ENCODE measurements around the gene TRPM2.

Gene TRPM2

DNA sequence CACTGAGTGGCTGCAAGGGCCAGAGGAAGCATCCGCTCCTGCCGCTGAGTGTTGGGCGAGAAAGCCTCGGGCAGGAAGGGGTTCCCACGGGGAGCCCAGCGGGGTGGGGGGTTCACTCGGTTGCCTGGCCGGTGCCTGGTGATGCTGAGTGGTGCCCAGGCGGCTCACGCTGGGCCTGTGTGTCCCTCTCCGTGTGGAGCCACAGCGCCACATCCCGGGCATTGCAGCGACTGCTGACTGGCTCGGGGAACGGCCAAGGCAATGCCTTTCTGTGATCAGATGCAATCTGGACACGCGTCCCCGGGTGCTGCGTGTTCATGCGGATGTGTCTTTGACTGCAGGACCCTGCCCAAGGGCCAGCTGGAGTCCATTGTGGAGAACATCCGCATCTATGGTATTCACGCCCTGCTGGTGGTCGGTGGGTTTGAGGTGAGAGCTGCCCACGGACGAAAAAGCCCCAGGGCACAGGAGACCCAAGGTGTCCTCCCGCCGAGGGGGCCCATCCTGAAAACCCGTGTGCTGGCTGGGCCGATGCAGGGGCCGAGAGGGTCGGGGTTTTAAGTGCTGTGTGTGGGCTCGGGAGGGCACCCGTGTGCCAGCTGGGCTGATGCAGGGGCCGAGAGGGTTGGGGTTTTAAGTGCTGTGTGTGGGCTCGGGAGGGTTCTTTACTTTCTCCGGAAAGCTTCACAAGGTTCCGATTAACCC, 30.6 kb upstream of the TRPM2 start:
- TF ChIP-seq, protein P1, sequence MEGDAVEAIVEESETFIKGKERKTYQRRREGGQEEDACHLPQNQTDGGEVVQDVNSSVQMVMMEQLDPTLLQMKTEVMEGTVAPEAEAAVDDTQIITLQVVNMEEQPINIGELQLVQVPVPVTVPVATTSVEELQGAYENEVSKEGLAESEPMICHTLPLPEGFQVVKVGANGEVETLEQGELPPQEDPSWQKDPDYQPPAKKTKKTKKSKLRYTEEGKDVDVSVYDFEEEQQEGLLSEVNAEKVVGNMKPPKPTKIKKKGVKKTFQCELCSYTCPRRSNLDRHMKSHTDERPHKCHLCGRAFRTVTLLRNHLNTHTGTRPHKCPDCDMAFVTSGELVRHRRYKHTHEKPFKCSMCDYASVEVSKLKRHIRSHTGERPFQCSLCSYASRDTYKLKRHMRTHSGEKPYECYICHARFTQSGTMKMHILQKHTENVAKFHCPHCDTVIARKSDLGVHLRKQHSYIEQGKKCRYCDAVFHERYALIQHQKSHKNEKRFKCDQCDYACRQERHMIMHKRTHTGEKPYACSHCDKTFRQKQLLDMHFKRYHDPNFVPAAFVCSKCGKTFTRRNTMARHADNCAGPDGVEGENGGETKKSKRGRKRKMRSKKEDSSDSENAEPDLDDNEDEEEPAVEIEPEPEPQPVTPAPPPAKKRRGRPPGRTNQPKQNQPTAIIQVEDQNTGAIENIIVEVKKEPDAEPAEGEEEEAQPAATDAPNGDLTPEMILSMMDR (IDR thresholded peaks at IDR 0.05; ENCODE audit: low read depth, low read length) = no peak

DNA sequence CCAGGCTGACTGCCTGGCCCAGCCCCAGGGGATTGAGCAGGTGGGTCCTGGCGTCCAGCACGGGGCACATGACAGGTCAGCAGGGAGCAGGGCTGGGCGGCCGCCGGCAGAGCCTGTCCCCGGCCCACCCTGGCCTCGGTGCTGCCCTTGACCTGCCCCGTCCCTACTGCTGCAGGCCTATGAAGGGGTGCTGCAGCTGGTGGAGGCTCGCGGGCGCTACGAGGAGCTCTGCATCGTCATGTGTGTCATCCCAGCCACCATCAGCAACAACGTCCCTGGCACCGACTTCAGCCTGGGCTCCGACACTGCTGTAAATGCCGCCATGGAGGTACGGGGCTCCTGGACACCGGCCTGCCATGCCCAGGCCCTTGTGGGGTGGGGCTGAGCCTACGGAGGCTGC, 29.8 kb upstream of the TRPM2 start:
- no peak overlapping the region for H3K4me3 ChIP-seq (ENCODE audit: low read depth, low read length)
- TF ChIP-seq, protein P1 (IDR thresholded peaks at IDR 0.05; ENCODE audit: low read depth, low read length) = no peak

More for the DNA sequence above, 30.6 kb upstream of the TRPM2 start:
- H3K4me3 ChIP-seq (ENCODE audit: low read depth, low read length) = no peak overlapping the region

DNA sequence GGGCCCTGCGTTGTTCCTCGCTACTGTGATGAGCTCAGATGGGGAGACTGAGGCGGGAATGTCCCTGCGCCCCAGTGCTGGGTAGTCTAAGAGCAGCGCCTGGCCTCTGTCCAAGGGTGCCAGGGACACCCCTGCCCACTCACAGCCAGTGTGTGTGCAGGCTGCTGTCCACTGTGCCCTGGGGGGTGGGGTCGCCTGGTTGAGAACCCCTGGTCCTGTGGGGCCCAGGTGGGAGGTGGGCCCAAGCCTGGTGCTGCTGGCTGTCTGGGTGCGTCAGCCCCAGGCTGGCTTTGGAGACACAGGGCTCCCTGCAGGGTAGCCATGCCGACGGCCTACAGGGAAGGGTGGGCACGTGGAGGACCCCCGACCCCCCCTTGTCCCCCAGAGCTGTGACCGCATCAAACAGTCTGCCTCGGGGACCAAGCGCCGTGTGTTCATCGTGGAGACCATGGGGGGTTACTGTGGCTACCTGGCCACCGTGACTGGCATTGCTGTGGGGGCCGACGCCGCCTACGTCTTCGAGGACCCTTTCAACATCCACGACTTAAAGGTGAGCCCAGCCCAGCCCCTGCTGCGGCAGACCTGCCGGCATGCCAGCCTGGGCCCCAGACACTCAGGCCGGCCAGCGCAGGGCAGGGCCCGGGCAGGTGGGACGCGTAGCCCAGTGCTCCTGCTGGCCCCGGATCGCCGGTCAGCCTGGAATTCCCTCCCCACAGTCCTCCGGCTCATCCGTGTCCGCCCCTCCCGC, 29.1 kb upstream of the TRPM2 start:
- no peak overlapping the region for H3K4me3 ChIP-seq (ENCODE audit: low read depth, low read length)
- TF ChIP-seq, protein P1 (IDR thresholded peaks at IDR 0.05; ENCODE audit: low read depth, low read length) = no peak

DNA sequence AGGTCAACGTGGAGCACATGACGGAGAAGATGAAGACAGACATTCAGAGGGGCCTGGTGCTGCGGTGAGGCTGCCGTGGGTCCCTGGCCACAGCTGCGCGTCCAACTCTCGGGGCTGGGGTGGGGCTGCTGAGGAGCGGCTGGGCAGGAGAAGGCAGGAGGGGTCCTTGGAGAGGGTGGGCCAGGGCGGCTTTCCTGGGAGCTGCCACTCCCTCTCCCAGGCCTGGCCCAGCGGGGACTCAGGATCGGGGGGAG, 28.6 kb upstream of the TRPM2 start:
- TF ChIP-seq, protein P1 (IDR thresholded peaks at IDR 0.05; ENCODE audit: low read depth, low read length) = no peak

DNA sequence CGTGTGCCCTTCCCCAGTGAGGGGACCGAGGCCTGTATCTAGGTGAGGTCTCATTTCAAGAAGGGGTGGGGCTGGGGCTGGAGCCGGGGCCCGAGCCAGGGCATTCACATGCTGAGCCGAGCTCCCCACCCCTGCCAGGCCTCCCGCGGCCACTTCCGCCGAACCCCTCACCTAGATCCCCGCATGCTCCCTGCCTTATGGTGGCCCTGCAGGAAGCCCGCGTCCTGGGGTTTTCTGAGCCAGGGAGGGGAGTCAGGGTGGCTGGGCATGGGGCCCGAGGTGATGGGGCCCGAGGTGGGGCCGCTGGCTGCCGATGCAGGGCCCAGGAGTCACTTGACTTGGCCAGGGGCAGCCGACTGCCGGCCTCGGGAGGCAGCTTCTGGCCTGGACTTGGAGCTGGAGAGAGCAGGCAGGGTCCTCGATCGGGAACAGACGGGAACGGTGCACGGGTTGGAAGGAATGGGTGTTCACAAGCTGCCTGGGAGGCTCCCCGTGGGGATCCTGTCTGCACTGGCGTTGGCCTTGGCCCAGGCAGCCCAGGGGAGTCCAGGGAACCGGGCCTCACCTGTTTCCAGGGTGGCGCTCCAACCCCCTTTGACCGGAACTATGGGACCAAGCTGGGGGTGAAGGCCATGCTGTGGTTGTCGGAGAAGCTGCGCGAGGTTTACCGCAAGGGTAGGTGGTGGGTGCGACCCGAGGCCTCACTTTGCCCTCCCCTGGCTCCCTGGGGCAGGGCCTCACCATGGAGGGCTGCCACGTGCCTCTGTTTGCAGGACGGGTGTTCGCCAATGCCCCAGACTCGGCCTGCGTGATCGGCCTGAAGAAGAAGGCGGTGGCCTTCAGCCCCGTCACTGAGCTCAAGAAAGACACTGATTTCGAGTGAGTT, 27.8 kb upstream of the TRPM2 start:
- TF ChIP-seq, protein P1 (IDR thresholded peaks at IDR 0.05; ENCODE audit: low read depth, low read length) = no peak
- H3K4me3 ChIP-seq (ENCODE audit: low read depth, low read length) = no peak overlapping the region

More for the DNA sequence above, 28.6 kb upstream of the TRPM2 start:
- H3K4me3 ChIP-seq (ENCODE audit: low read depth, low read length) = no peak overlapping the region

DNA sequence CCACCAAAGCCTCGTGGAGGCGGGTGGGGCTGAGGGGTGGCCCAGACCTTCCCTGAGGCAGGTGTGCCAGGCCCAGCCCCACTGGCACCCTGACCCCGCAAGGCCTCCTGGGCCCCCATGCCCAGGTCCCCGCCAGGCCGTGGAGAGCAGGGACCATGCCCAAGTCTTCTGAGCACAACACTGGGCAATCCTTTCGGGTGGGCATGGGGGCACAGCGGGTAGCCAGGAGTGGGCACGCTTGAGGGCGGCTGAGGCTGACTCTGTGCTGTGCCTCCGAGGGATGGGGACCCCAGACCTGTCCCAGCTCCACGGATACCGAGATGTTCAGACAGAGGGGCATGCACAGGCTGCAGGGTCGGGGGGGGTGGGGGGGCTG, 27.2 kb upstream of the TRPM2 start:
- H3K4me3 ChIP-seq (ENCODE audit: low read depth, low read length) = no peak overlapping the region
- TF ChIP-seq, protein P1 (IDR thresholded peaks at IDR 0.05; ENCODE audit: low read depth, low read length) = no peak

Measured in WI38 (cell line).